ENCODE measurements around the gene PAX6. TPM values are rescaled to one million over a fixed set of nuclear protein-coding genes. Genes with fewer than 3 reads are reported as not detected.
A peak's percentile ranks its signal among the peaks of the same experiment; 100 is the strongest.

PAX6 gene
- total and polyA plus RNA-seq, 9 of the 15 experiments (the other 6 are each of a cell fraction or from before 2014, with no cell fraction given): 1.5 to 10.9 (median 5.3) TPM

DNA sequence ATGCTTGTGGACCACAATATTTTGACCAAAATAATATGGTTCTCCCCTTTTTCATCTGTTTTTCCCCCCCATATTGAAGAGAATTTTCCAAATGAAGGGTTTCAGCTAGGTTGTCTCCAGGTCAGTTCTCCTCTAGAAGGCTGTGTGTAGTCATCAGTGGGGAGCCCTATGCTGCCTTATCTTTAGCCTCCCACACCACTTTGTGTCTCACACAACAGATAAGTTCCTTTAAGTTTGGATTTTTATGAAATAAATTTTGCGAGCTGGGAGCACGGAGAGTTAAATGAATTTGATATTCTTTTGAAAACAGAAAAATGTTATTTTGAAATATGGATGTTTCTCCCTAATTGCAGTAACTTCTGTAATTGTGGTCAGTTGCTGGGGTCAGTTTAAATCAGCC, 28.9 kb downstream of the PAX6 start (continued):
- 0 out of 2 replicates have a peak, but pooled peaks have one; percentile 34 for TF ChIP-seq FOXM1 (IDR thresholded peaks at IDR 0.05; ENCODE audit: low read depth)
- TF ChIP-seq FOXM1 (CRISPR knock-in tag; IDR thresholded peaks at IDR 0.05; ENCODE audit: low read depth): no peak
- TF ChIP-seq, protein P1, sequence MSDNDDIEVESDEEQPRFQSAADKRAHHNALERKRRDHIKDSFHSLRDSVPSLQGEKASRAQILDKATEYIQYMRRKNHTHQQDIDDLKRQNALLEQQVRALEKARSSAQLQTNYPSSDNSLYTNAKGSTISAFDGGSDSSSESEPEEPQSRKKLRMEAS (CRISPR knock-in tag; IDR thresholded peaks at IDR 0.05): no peak
- no peak for TF ChIP-seq SNRNP70 (optimal IDR thresholded peaks at IDR 0.05; ENCODE audit: low read depth, low read length)
- TF ChIP-seq SRSF9 (IDR thresholded peaks at IDR 0.05; ENCODE audit: borderline replicate concordance, low read depth, low read length): no peak
- TF ChIP-seq MCM7 (IDR thresholded peaks at IDR 0.05): no peak
- no peak for TF ChIP-seq L3MBTL2 (IDR thresholded peaks at IDR 0.05)
- TF ChIP-seq XRCC5 (IDR thresholded peaks at IDR 0.05; ENCODE audit: low read depth, low read length): no peak
- TF ChIP-seq PCBP2 (IDR thresholded peaks at IDR 0.05; ENCODE audit: low read depth, low read length, poor library complexity, severe bottlenecking): no peak
- no peak for TF ChIP-seq KDM5B (IDR thresholded peaks at IDR 0.05; ENCODE audit: insufficient replicate concordance, low read depth, low read length)
- no peak for TF ChIP-seq MEIS2 (IDR thresholded peaks at IDR 0.05; ENCODE audit: partially characterized antibody)
- TF ChIP-seq ZNF561 (CRISPR knock-in tag; conservative IDR thresholded peaks at IDR 0.05): no peak
- TF ChIP-seq, protein P2, sequence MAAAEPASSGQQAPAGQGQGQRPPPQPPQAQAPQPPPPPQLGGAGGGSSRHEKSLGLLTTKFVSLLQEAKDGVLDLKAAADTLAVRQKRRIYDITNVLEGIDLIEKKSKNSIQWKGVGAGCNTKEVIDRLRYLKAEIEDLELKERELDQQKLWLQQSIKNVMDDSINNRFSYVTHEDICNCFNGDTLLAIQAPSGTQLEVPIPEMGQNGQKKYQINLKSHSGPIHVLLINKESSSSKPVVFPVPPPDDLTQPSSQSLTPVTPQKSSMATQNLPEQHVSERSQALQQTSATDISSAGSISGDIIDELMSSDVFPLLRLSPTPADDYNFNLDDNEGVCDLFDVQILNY (CRISPR knock-in tag; IDR thresholded peaks at IDR 0.05): no peak
- no peak for TF ChIP-seq ZC3H4 (CRISPR knock-in tag; IDR thresholded peaks at IDR 0.05; ENCODE audit: borderline replicate concordance)
- TF ChIP-seq ZNF133 (CRISPR knock-in tag; IDR thresholded peaks at IDR 0.05): no peak
- TF ChIP-seq SOX6 (IDR thresholded peaks at IDR 0.05): 0 out of 2 replicates have a peak, but pooled peaks have one; percentile 15
- no peak for TF ChIP-seq MAFG (tag; conservative IDR thresholded peaks at IDR 0.05)
- TF ChIP-seq RBM15 (IDR thresholded peaks at IDR 0.05; ENCODE audit: insufficient read depth, low read length): no peak
- peak; percentile 29; the same call in 1 of the 2 replicates for TF ChIP-seq POLR2AphosphoS5 (IDR thresholded peaks at IDR 0.05; ENCODE audit: control insufficient read depth, insufficient read depth, low read depth, low read length)
- TF ChIP-seq, protein P3, sequence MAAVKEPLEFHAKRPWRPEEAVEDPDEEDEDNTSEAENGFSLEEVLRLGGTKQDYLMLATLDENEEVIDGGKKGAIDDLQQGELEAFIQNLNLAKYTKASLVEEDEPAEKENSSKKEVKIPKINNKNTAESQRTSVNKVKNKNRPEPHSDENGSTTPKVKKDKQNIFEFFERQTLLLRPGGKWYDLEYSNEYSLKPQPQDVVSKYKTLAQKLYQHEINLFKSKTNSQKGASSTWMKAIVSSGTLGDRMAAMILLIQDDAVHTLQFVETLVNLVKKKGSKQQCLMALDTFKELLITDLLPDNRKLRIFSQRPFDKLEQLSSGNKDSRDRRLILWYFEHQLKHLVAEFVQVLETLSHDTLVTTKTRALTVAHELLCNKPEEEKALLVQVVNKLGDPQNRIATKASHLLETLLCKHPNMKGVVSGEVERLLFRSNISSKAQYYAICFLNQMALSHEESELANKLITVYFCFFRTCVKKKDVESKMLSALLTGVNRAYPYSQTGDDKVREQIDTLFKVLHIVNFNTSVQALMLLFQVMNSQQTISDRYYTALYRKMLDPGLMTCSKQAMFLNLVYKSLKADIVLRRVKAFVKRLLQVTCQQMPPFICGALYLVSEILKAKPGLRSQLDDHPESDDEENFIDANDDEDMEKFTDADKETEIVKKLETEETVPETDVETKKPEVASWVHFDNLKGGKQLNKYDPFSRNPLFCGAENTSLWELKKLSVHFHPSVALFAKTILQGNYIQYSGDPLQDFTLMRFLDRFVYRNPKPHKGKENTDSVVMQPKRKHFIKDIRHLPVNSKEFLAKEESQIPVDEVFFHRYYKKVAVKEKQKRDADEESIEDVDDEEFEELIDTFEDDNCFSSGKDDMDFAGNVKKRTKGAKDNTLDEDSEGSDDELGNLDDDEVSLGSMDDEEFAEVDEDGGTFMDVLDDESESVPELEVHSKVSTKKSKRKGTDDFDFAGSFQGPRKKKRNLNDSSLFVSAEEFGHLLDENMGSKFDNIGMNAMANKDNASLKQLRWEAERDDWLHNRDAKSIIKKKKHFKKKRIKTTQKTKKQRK (IDR thresholded peaks at IDR 0.05; ENCODE audit: borderline replicate concordance, low read depth, low read length): no peak

Data from K562 (cell line).